ENCODE measurements around the gene MYO1G. TPM values are rescaled to one million over a fixed set of nuclear protein-coding genes. Genes with fewer than 3 reads are reported as not detected.

Gene MYO1G
- total RNA-seq, 4 donors from 2014 or later, result 2.6 to 14.7 (median 4.0) TPM

DNA sequence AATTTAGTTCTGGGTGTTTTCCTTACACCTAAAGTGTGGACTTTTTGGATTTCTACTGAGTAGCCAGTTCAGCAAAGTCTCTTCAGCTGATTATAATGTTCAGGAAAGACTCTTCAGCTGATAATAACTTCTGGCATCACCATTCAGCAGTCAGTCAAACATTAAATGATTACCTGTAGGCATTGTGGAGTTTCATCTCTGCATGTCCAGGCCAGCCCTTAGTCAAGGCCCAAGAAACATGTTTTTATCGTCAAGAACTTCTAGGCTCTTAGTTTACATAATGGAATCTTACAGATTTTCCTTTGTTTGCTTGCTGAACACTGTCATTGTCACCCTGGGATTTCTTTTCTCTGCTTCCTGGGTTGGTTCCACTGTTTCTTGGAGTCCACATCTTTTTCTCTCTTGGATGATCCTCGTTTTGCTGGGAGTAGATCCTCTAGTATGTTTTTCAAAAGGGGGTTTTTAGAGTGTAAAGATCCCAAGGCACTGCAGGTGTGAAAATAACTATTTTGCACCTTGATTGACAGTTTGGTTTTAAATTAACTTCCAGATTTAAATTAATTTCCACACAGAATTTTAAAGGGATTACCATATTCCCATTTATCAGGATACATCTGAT is 45.4 kb upstream of the MYO1G start:
- ATAC-seq (ENCODE audit: low FRiP score), result no peak

DNA sequence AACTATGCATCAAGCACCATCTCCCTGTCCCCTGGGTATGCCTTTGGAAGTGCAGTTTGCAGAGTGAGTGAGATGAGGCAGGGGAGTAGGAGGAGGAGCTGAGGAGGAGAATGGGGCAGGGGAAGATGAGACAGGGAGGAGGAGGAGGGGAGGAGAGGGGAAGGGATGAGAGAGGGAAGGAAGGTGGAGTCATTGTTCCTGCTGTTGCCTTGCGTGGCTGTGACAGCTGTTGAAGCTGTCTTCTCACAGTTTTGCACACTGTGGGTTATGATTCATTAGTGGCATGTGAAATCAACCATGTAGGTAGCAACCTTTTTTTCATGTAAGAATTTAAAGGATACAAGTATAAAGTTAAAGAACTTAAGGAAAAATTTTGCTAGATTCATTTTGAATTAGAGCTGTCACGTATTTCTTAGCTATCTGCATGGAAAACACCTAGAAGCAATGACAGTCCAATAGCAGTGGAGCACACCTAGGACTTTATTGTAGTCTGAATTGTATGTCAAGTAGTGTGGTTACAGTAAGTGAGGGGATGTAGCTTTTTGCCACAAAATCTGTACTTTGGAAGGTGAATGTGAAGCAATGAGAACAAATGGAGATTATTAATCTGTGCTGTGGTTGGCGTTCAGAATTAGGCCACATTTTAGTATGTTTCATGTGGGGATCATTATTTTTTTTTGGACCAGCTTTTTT is 42.9 kb upstream of the MYO1G start:
- TF ChIP-seq, protein P1, sequence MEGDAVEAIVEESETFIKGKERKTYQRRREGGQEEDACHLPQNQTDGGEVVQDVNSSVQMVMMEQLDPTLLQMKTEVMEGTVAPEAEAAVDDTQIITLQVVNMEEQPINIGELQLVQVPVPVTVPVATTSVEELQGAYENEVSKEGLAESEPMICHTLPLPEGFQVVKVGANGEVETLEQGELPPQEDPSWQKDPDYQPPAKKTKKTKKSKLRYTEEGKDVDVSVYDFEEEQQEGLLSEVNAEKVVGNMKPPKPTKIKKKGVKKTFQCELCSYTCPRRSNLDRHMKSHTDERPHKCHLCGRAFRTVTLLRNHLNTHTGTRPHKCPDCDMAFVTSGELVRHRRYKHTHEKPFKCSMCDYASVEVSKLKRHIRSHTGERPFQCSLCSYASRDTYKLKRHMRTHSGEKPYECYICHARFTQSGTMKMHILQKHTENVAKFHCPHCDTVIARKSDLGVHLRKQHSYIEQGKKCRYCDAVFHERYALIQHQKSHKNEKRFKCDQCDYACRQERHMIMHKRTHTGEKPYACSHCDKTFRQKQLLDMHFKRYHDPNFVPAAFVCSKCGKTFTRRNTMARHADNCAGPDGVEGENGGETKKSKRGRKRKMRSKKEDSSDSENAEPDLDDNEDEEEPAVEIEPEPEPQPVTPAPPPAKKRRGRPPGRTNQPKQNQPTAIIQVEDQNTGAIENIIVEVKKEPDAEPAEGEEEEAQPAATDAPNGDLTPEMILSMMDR (IDR thresholded peaks at IDR 0.05), result no peak
- no peak for ATAC-seq (ENCODE audit: low FRiP score)
- no peak for DNase-seq (ENCODE audit: low spot score)

More for the DNA sequence above, 45.4 kb upstream of the MYO1G start:
- no peak for DNase-seq (ENCODE audit: low spot score)
- TF ChIP-seq, protein P1 (IDR thresholded peaks at IDR 0.05), result no peak

DNA sequence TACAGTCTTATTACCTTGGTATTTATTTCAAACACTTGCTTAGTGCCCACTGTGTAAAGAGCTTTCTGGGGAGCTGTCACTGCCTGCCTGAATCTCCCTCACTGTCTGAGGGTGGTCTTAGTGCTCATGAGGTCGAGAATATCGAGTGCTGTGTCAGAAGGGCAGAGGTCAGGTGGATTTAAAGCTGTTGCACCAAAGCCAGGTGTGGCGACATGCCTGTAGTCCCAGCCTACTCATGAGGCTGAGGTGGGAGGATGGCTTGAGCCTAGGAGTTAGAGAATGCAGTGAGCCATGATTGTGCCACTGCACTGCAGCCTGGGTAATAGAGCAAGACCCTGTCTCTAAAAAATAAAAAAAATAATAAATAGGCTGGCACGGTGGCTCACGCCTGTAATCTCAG is 42.1 kb upstream of the MYO1G start:
- no peak for ATAC-seq (ENCODE audit: low FRiP score)
- no peak for DNase-seq (ENCODE audit: low spot score)
- TF ChIP-seq, protein P1 (IDR thresholded peaks at IDR 0.05), result no peak

DNA sequence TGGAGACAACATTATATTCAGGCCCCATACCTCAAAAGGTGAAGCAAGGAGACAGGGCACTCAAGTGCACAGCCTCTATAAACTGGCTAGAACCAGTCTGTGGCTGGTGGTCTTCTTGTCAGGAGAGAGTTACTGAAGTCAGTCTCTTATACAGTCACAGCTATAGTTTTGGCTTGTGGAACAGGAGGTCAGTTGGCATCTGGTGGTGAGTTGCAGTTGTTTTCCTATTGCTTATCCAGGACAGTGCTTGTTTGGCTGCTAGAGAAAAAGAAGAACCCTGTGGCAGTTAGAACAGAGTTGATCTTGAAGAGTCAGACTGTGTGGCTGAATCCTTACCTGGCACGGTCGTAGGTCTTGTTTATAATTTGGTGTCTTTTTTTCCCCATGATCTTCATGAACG is 38.4 kb upstream of the MYO1G start:
- TF ChIP-seq, protein P1 (IDR thresholded peaks at IDR 0.05), result no peak
- DNase-seq (ENCODE audit: low spot score) (no peak), ATAC-seq (ENCODE audit: low FRiP score) (no peak)

DNA sequence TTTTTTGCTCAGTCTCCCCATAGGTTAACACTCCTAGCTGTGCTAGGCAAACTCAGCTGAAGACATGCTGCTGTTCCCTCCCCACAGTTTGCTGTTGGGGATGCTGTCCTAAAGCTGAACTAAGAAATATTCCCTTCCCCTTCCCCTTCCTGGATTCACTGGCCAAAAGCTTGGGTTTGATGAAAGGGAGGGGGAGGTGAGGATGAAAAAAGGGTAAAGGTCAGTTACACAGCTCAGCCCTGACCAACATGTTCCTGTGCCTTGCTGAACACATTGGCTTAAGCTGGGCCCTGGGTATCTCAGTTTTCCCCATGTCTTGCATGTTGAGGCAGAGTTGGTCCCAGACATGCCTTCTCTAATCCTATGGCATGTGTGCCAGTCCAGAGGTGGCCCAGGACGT is 36.5 kb upstream of the MYO1G start:
- TF ChIP-seq, protein P1 (IDR thresholded peaks at IDR 0.05), result no peak
- ATAC-seq (ENCODE audit: low FRiP score) (no peak), DNase-seq (ENCODE audit: low spot score) (no peak)

DNA sequence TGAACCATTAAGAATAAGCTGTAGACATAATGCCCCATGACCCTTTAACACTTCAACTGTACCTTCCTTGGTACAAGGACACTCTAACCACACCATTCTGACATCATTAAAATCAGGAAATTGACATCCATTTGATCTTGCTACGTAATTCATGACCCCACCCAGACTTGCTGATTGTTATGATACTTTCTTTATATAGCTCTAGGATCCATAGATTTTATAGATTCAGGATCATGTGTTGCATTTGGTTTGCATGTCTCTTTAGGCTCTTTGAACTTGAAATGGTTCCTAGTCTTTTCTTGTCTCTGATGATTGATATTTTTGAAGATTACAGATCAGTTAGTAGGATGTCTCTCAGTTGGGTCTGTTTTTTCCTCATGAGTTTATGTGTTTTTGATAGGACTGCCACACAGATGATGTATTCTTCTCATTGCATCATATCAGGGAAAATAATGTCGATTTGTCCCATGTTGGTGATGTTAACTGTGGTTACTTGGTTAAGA is 34.7 kb upstream of the MYO1G start:
- DNase-seq (ENCODE audit: low spot score), result no peak
- TF ChIP-seq, protein P1 (IDR thresholded peaks at IDR 0.05), result no peak
- no peak for ATAC-seq (ENCODE audit: low FRiP score)
